Bronchial epithelial cell (primary cell): Measurements from ENCODE around the gene HSPA1B. TPM values are rescaled to one million over a fixed set of nuclear protein-coding genes. Genes with fewer than 3 reads are reported as not detected.
"Not testable (repeated sequence)": the region's sequence is repeated elsewhere in the genome, so short reads cannot be mapped to it uniquely, and the experiment has no call there.

ENCODE experiments used
- DNase-seq: peaks from one replicate; pipeline ENCODE4 v3.0.0-alpha.2; 2010; ENCODE audit warnings: low read depth
- FAIRE-seq: peaks from 2 replicates; lab custom pipeline; 2011; peaks lifted over from hg19 to GRCh38; lab: Jason Lieb, UNC
- H3K27me3 ChIP-seq: 2 replicates; pipeline ENCODE4 v1.5.1; 2011; ENCODE audit warnings: low read length; ENCODE audit not compliant: control insufficient read depth, insufficient read depth
- H3K36me3 ChIP-seq: 2 replicates; pipeline ENCODE4 v1.5.1; 2011; ENCODE audit warnings: low read length; ENCODE audit not compliant: control insufficient read depth, insufficient read depth
- H3K4me3 ChIP-seq: 2 replicates; pipeline ENCODE4 v1.5.1; 2011; ENCODE audit warnings: mild to moderate bottlenecking, low read depth, low read length, control low read depth
- CTCF ChIP-seq: IDR thresholded peaks from 2 replicates; pipeline ENCODE4 v1.5.1; 2011; ENCODE audit warnings: mild to moderate bottlenecking, moderate library complexity, low read length, control low read depth, inconsistent platforms; ENCODE audit not compliant: insufficient read depth, severe bottlenecking
- total RNA-seq: library from RNA; depleted of rRNA; stranded (reverse); fragments of >200 nt; gene quantifications from 2 replicates; pipeline ENCODE4 v1.2.1, GENCODE V29; 2014

The HSPA1B gene
- total RNA-seq, 1 donor from 2014 or later, result 118 TPM

DNA sequence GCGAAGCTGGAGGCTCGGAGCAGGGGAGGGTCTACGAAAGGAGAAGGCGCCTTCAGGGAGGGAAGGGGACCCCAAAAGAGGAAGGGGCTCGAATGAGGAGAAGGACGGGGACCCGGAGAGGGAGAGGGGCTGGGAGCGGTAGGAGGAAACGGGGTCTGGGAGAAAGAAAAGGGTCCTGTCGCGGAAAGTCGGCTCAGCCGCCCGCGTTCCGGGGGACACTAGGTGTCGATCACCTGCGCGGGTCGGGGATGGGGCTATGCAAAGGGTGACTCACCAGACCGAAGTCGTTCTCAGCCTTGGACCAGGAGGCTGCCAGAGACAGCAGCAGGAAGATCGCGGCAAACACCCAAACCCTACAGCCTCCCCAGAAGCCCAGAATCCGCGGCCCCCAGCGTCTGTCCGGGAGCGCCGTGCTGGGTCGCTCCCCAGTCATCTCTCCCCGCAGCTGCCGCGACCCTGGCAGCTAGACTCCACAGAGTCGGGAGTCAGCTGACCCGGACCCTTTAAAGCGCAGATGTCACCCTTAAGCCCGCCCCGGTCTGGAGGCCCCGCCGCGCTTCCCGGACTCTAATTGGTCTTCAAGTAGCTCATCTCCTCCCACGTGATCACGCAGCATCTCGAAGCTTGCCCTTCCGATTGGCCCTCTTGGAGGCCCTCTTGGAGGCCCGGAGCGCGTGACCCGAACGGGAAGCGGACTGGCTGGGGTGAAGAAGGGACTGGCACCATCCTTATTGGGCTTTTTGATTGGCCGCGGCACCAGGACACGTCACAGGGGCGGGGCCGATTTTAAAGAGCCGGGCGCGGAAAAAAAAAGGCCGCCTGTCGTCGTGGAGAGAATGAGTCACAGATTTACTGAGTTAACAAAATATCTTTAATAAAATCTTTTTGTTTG lies 35.1 kb downstream of the HSPA1B start, which contains the start of gene NEU1:
Gene NEU1, minus strand, starts transcription at position 478 of the 892 bp plus-strand sequence. Its CDS starts 45 bp downstream, at position 433.
- TF ChIP-seq CTCF, result no peak
- FAIRE-seq, result no peak
- no peaks in the 10 kb centered on the region for H3K27me3 ChIP-seq
- peaks cover 13% of the 10 kb centered on the region for H3K36me3 ChIP-seq
- peak within 1 kb of the TSS; percentile 82 for H3K4me3 ChIP-seq
- DNase-seq, result peak; percentile 99

- H3K36me3 ChIP-seq, result peaks cover 13% of the 10 kb centered on the region
- DNase-seq, FAIRE-seq, H3K27me3 ChIP-seq: not testable (repeated sequence)
- peak overlapping the region; percentile 41 for H3K4me3 ChIP-seq
Measured at GRCh38 chr6:31864123-31864562, 36.6 kb downstream of the HSPA1B start.

- no peak for FAIRE-seq
- TF ChIP-seq CTCF, result no peak
- DNase-seq, result no peak
- Histone ChIP-seq H3K36me3 (peaks cover 7% of the 10 kb centered on the region), H3K27me3 (no peaks in the 10 kb centered on the region), H3K4me3 (no peak overlapping the region)
Measured at GRCh38 chr6:31864818-31865204, 37.3 kb downstream of the HSPA1B start.

GRCh38 chr6:31865205-31866118 lies 37.9 kb downstream of the HSPA1B start:
- DNase-seq, result no peak
- H3K36me3 ChIP-seq, result peaks cover 2% of the 10 kb centered on the region
- FAIRE-seq, result no peak
- TF ChIP-seq CTCF, result no peak
- no peak overlapping the region for H3K4me3 ChIP-seq
- H3K27me3 ChIP-seq, result no peaks in the 10 kb centered on the region

DNA sequence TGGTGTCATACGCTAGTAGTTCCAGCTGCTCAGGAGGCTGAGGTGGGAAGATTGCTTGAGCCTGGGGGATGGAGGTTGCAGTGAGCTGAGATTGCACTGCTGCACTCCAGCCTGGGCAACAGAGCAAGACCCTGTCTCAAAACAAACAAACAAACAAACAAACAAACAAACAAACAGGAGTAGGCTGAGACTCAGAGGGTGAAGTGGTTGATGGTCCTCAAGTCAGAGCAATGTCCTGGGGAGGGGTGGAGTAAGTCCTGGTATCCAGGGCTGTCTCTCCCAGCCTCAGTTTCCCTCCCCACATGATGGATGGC lies 41.1 kb downstream of the HSPA1B start:
- not testable (repeated sequence) for H3K36me3 ChIP-seq, FAIRE-seq, H3K4me3 ChIP-seq, DNase-seq, H3K27me3 ChIP-seq

DNA sequence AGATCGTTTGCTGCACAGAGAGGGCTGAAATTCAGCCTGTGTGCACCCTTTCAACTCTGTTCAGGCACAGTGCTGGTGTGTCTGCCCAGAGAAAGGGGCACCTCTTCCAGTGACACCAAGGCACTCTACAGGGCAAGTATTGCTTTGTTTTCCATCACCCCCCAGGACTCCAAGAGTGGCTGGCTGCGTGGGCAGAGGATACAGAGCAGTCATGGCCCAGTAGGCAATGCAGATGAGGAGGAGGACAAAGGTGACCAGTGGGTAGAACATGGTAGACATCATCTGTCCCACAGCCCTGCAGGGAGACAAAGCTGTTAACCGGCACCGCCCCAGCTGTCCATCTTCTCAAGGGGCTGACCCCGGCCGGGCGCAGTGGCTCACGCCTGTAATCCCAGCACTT lies 41.8 kb downstream of the HSPA1B start:
- H3K4me3 ChIP-seq, result no peak overlapping the region
- FAIRE-seq, result no peak

More for the DNA sequence above, 41.8 kb downstream of the HSPA1B start:
- no peaks in the 10 kb centered on the region for H3K27me3 ChIP-seq
- no peak for TF ChIP-seq CTCF
- no peaks in the 10 kb centered on the region for H3K36me3 ChIP-seq
- DNase-seq, result no peak
